IPS-11a (cell line): ENCODE data around the gene LRCH1.

Experiments used
- H3K4me3 ChIP-seq: one replicate; pipeline ENCODE4 v1.5.1; 2013; ENCODE audit warnings: low read depth, low read length, control low read depth

The LRCH1 gene

GRCh38 chr13:46531953-46532352, 21.0 kb upstream of the LRCH1 start:
- H3K4me3 ChIP-seq: no peak overlapping the region

GRCh38 chr13:46535002-46535401, 18.0 kb upstream of the LRCH1 start:
- no peak overlapping the region for H3K4me3 ChIP-seq

GRCh38 chr13:46535825-46536224, 17.1 kb upstream of the LRCH1 start:
- no peak overlapping the region for H3K4me3 ChIP-seq

GRCh38 chr13:46536341-46536740, 16.6 kb upstream of the LRCH1 start:
- H3K4me3 ChIP-seq: no peak overlapping the region

GRCh38 chr13:46539231-46539630, 13.7 kb upstream of the LRCH1 start:
- no peak overlapping the region for H3K4me3 ChIP-seq

- H3K4me3 ChIP-seq: no peak overlapping the region
Observed at GRCh38 chr13:46541210-46541609, 11.8 kb upstream of the LRCH1 start.

- no peak overlapping the region for H3K4me3 ChIP-seq
Observed at GRCh38 chr13:46542833-46543232, 10.1 kb upstream of the LRCH1 start.

GRCh38 chr13:46543287-46543686, 9.7 kb upstream of the LRCH1 start:
- no peak overlapping the region for H3K4me3 ChIP-seq

- no peak overlapping the region for H3K4me3 ChIP-seq
Observed at GRCh38 chr13:46544208-46544607, 8.8 kb upstream of the LRCH1 start.

GRCh38 chr13:46544811-46545210, 8.2 kb upstream of the LRCH1 start:
- no peak overlapping the region for H3K4me3 ChIP-seq

- H3K4me3 ChIP-seq: no peak overlapping the region
Observed at GRCh38 chr13:46546084-46546768, 6.7 kb upstream of the LRCH1 start.

- H3K4me3 ChIP-seq: no peak overlapping the region
Observed at GRCh38 chr13:46550822-46551221, 2.1 kb upstream of the LRCH1 start.

- H3K4me3 ChIP-seq: no peak overlapping the region
Observed at GRCh38 chr13:46551410-46552302, 1.3 kb upstream of the LRCH1 start.

GRCh38 chr13:46552303-46552682, 677 bp upstream of the LRCH1 start:
- H3K4me3 ChIP-seq: peak overlapping the region; percentile 52

- H3K4me3 ChIP-seq: peak overlapping the region; percentile 62
Observed at GRCh38 chr13:46553521-46553885, 533 bp downstream of the LRCH1 start.

GRCh38 chr13:46553886-46554858, 1.2 kb downstream of the LRCH1 start:
- H3K4me3 ChIP-seq: peak overlapping the region; percentile 62

GRCh38 chr13:46554951-46555350, 2.0 kb downstream of the LRCH1 start:
- H3K4me3 ChIP-seq: peak overlapping the region; percentile 62

- no peak overlapping the region for H3K4me3 ChIP-seq
Observed at GRCh38 chr13:46555722-46556417, 2.9 kb downstream of the LRCH1 start.

- no peak overlapping the region for H3K4me3 ChIP-seq
Observed at GRCh38 chr13:46556418-46556779, 3.4 kb downstream of the LRCH1 start.

GRCh38 chr13:46559272-46559805, 6.4 kb downstream of the LRCH1 start:
- H3K4me3 ChIP-seq: no peak overlapping the region
